Caco-2 (cell line): ENCODE results near the gene TAPBP. TPM values are rescaled to one million over a fixed set of nuclear protein-coding genes. Genes with fewer than 3 reads are reported as not detected.

Source experiments
- BruUV-seq: library from RNA; stranded (reverse); fragments of 400-500 nt; replicated peaks from 2 replicates; lab custom pipeline; 2021; lab: Mats Ljungman, UMichigan
- CTCF ChIA-PET: fragments of 300-600 bp; sonication (Branson Sonifier 250); formaldehyde crosslinking; loops from one replicate; lab custom pipeline; 2022; ENCODE audit warnings: antibody characterized with exemption; lab: Charles Lee
- POLR2A ChIA-PET: fragments of 300-600 bp; sonication (Branson Sonifier 250); formaldehyde crosslinking; loops from one replicate; lab custom pipeline; 2022; ENCODE audit warnings: antibody characterized with exemption; lab: Charles Lee
- DNase-seq, 2 experiments: peaks; one replicate each; pipeline versions ENCODE4 v3.0.0 to v3.0.0-alpha.2; 2020 to 2022
- H3K27me3 ChIP-seq: replicated peaks from 2 replicates; pipeline ENCODE4 v1.6.0; 2011; ENCODE audit warnings: low read length; ENCODE audit not compliant: control insufficient read depth, insufficient read depth
- H3K36me3 ChIP-seq: 2 replicates; pipeline ENCODE4 v1.5.1; 2011; ENCODE audit warnings: low read length; ENCODE audit not compliant: control insufficient read depth, insufficient read depth
- H3K4me1 ChIP-seq: fragments of 250-450 bp; sonication (Bioruptor Pico); 2 replicates; pipeline ENCODE4 v1.5.1; 2020; ENCODE audit warnings: mild to moderate bottlenecking
- H3K4me3 ChIP-seq: 2 replicates; pipeline ENCODE4 v1.5.1; 2011; ENCODE audit warnings: low read depth, mild to moderate bottlenecking, control low read depth, low read length
- H3K9me3 ChIP-seq: fragments of 250-450 bp; sonication (Bioruptor Pico); 2 replicates; pipeline ENCODE4 v1.5.1; 2020; ENCODE audit warnings: mild to moderate bottlenecking, moderate library complexity
- H3K27ac Mint-ChIP-seq: one replicate; pipeline ENCODE4 v1.8.0; 2022; ENCODE audit warnings: mixed read lengths; ENCODE audit not compliant: unreplicated experiment
- H3K27me3 Mint-ChIP-seq: one replicate; pipeline ENCODE4 v1.8.0; 2022; ENCODE audit warnings: mixed read lengths; ENCODE audit not compliant: insufficient read depth, unreplicated experiment
- H3K36me3 Mint-ChIP-seq: one replicate; pipeline ENCODE4 v1.8.0; 2022; ENCODE audit warnings: mild to moderate bottlenecking, mixed read lengths; ENCODE audit not compliant: insufficient read depth, unreplicated experiment
- H3K4me1 Mint-ChIP-seq: one replicate; pipeline ENCODE4 v1.8.0; 2022; ENCODE audit warnings: low read depth, mixed read lengths; ENCODE audit not compliant: unreplicated experiment
- H3K4me3 Mint-ChIP-seq: one replicate; pipeline ENCODE4 v1.8.0; 2022; ENCODE audit warnings: mild to moderate bottlenecking, moderate library complexity, mixed read lengths; ENCODE audit not compliant: unreplicated experiment
- H3K9me3 Mint-ChIP-seq: one replicate; pipeline ENCODE4 v1.8.0; 2022; ENCODE audit warnings: mixed read lengths; ENCODE audit not compliant: unreplicated experiment
- intact Hi-C: fragments of 100-400 bp; cut with micrococcal nuclease; formaldehyde crosslinking; loops from one replicate; pipeline ENCODE4 v1.10.0; 2022; ENCODE audit not compliant: unreplicated experiment
- total RNA-seq: library from RNA; stranded (reverse); gene quantifications from 2 replicates; pipeline ENCODE4 v1.2.3, GENCODE V29; 2022
- TF ChIP-seq, protein P1 (sequence below), 2 experiments: fragments of 200-600 bp in 1 of 2; IDR thresholded peaks; 1 replicate in 1 of 2; 2 replicates in 1 of 2; pipeline versions ENCODE4 v1.5.1 to v1.8.0; 2011 to 2022; ENCODE audit warnings: antibody characterized with exemption in 1 of 2, control low read depth in 1 of 2, inconsistent platforms in 1 of 2, low read depth in 1 of 2, low read length in 1 of 2, mild to moderate bottlenecking in 1 of 2, moderate library complexity in 1 of 2; ENCODE audit not compliant: insufficient read depth in 1 of 2, severe bottlenecking in 1 of 2, unreplicated experiment in 1 of 2

TAPBP gene
- total RNA-seq, 1 experiment from 2014 or later: 36.7 TPM

DNA sequence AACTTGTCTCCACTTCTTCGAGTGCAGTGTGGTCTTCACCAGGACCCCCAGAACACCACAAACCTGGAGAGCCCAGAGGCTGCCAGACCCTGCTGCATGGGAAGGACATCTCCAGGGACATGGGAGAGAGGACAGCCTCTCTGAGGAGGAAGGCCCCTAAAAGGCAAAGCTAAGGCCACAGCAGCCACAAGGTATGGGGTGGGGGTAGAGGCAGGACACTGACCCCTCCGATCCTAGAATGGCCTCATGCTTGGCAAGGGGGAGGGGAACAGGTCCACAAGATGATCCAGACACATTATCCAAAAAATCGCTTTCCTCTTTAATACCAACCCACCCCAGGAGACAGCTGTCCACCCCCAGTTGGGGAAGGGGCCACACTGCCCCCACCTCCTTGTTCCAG lies 35.1 kb downstream of the TAPBP start:
- Histone ChIP-seq H3K4me3 (no peak overlapping the region), H3K9me3 (no peaks in the 10 kb centered on the region), H3K27me3 (no peaks in the 10 kb centered on the region), H3K36me3 (peaks cover 5% of the 10 kb centered on the region), H3K4me1 (peaks cover 8% of the 10 kb centered on the region)
- ChIA-PET POLR2A (interaction anchor here (3.0 kb wide), 1 partner anchor 10 kb away, joined by 10 read pairs; the partner anchor contains the start of genes PFDN6 and WDR46), CTCF (interaction anchor here (0.5 to 2.6 kb wide), 4 partner anchors 19 to 156 kb away, joined by 3 to 8 read pairs (median 6); partner anchors contain the start of gene RGL2)
- Mint-ChIP-seq H3K27ac (no peak overlapping the region), H3K9me3 (no peaks in the 10 kb centered on the region), H3K4me1 (peaks cover 10% of the 10 kb centered on the region), H3K36me3 (peaks cover 68% of the 10 kb centered on the region), H3K4me3 (no peak overlapping the region), H3K27me3 (no peaks in the 10 kb centered on the region)
- intact Hi-C loops: no loop called here
- no peak for DNase-seq
- TF ChIP-seq, protein P1, sequence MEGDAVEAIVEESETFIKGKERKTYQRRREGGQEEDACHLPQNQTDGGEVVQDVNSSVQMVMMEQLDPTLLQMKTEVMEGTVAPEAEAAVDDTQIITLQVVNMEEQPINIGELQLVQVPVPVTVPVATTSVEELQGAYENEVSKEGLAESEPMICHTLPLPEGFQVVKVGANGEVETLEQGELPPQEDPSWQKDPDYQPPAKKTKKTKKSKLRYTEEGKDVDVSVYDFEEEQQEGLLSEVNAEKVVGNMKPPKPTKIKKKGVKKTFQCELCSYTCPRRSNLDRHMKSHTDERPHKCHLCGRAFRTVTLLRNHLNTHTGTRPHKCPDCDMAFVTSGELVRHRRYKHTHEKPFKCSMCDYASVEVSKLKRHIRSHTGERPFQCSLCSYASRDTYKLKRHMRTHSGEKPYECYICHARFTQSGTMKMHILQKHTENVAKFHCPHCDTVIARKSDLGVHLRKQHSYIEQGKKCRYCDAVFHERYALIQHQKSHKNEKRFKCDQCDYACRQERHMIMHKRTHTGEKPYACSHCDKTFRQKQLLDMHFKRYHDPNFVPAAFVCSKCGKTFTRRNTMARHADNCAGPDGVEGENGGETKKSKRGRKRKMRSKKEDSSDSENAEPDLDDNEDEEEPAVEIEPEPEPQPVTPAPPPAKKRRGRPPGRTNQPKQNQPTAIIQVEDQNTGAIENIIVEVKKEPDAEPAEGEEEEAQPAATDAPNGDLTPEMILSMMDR (IDR thresholded peaks at IDR 0.05; ENCODE audit: insufficient read depth in 1 of 2, low read depth in 1 of 2, low read length in 1 of 2, severe bottlenecking in 1 of 2, unreplicated experiment in 1 of 2): no peak
- BruUV-seq: no TSS peak

DNA sequence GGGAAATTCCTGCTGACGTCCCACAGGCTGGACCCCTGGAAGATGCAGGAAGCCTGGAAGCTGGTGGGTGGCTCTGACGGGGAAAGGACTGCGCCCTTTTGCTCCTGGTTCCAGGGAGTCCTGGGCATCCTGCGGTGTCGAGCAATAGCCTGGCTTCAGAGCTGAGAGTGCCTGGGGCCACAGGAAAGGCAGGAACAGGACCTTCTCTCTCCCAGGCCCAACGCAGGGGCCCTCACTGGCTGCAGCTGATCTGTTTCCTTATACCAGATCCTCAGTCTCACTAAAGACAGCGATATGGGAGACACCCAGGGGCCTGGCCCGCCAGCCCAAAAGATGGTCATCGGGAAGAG lies 35.5 kb downstream of the TAPBP start:
- intact Hi-C loops: no loop called here
- CTCF ChIA-PET: interaction anchor here (1.5 to 2.6 kb wide), 4 partner anchors 11 to 148 kb away, joined by 4 to 8 read pairs (median 8); partner anchors contain the start of genes PFDN6, RGL2 and WDR46
- H3K4me1 ChIP-seq: peaks cover 13% of the 10 kb centered on the region

DNA sequence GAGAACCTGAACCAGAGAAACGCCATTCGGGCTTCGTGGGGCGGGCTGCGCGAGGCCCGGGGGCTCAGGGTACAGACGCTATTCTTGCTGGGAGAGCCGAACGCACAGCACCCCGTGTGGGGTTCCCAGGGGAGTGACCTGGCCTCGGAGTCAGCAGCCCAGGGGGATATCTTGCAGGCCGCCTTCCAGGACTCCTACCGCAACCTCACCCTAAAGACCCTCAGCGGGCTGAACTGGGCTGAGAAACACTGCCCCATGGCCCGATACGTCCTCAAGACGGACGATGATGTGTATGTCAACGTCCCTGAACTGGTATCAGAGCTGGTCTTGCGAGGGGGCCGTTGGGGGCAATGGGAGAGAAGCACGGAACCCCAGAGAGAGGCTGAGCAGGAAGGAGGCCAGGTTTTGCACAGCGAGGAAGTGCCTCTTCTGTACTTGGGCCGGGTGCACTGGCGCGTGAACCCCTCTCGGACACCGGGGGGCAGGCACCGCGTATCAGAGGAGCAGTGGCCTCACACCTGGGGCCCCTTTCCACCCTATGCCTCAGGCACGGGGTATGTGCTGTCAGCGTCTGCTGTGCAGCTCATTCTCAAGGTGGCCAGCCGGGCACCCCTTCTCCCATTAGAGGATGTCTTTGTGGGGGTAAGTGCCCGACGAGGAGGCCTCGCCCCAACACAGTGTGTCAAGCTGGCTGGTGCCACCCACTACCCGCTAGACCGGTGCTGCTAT lies 36.1 kb downstream of the TAPBP start:
- peak overlapping the region; percentile 42 for H3K4me3 Mint-ChIP-seq
- Histone ChIP-seq H3K4me1 (peaks cover 18% of the 10 kb centered on the region), H3K9me3 (no peaks in the 10 kb centered on the region), H3K36me3 (peaks cover 7% of the 10 kb centered on the region), H3K4me3 (no peak overlapping the region), H3K27me3 (no peaks in the 10 kb centered on the region)
- intact Hi-C loops: no loop called here
- DNase-seq: peak; percentile 58 to 68
- ChIA-PET POLR2A (interaction anchor here (0.6 to 3.0 kb wide), 3 partner anchors 11 to 630 kb away, joined by 3 to 10 read pairs (median 3); partner anchors contain the start of genes PFDN6 and WDR46), CTCF (interaction anchor here (1.0 to 2.6 kb wide), 6 partner anchors 11 to 148 kb away, joined by 4 to 8 read pairs (median 6); partner anchors contain the start of genes PFDN6, RGL2 and WDR46)
- no peaks in the 10 kb centered on the region for H3K9me3 Mint-ChIP-seq
- peaks cover 78% of the 10 kb centered on the region for H3K36me3 Mint-ChIP-seq
- no peaks in the 10 kb centered on the region for H3K27me3 Mint-ChIP-seq
- BruUV-seq: no TSS peak
- peak overlapping the region; percentile 18 for H3K27ac Mint-ChIP-seq
- H3K4me1 Mint-ChIP-seq: peaks cover 18% of the 10 kb centered on the region
- TF ChIP-seq, protein P1 (IDR thresholded peaks at IDR 0.05; ENCODE audit: insufficient read depth in 1 of 2, low read depth in 1 of 2, low read length in 1 of 2, severe bottlenecking in 1 of 2, unreplicated experiment in 1 of 2): peak in 1 of 2 experiments; percentile 13

More for the DNA sequence above, 35.5 kb downstream of the TAPBP start:
- H3K9me3 Mint-ChIP-seq: no peaks in the 10 kb centered on the region
- TF ChIP-seq, protein P1 (IDR thresholded peaks at IDR 0.05; ENCODE audit: insufficient read depth in 1 of 2, low read depth in 1 of 2, low read length in 1 of 2, severe bottlenecking in 1 of 2, unreplicated experiment in 1 of 2): no peak
- peaks cover 5% of the 10 kb centered on the region for H3K36me3 ChIP-seq
- peaks cover 73% of the 10 kb centered on the region for H3K36me3 Mint-ChIP-seq
- H3K27me3 ChIP-seq: no peaks in the 10 kb centered on the region
- no TSS peak for BruUV-seq
- H3K4me3 Mint-ChIP-seq: no peak overlapping the region
- POLR2A ChIA-PET: interaction anchor here (3.0 kb wide), 1 partner anchor 11 kb away, joined by 10 read pairs; the partner anchor contains the start of genes PFDN6 and WDR46
- H3K4me3 ChIP-seq: no peak overlapping the region
- peaks cover 14% of the 10 kb centered on the region for H3K4me1 Mint-ChIP-seq
- H3K27me3 Mint-ChIP-seq: no peaks in the 10 kb centered on the region
- no peaks in the 10 kb centered on the region for H3K9me3 ChIP-seq
- no peak for DNase-seq
- H3K27ac Mint-ChIP-seq: no peak overlapping the region
